Bronchial epithelial cell (primary cell): ENCODE results near the gene RBL2. TPM values are rescaled to one million over a fixed set of nuclear protein-coding genes. Genes with fewer than 3 reads are reported as not detected.
A peak's percentile ranks its signal among the peaks of the same experiment; 100 is the strongest.
"Not testable (repeated sequence)": the region's sequence is repeated elsewhere in the genome, so short reads cannot be mapped to it uniquely, and the experiment has no call there.

ENCODE experiments used
- DNase-seq: peaks from one replicate; pipeline ENCODE4 v3.0.0-alpha.2; 2010; ENCODE audit warnings: low read depth
- FAIRE-seq: peaks from 2 replicates; lab custom pipeline; 2011; peaks lifted over from hg19 to GRCh38; lab: Jason Lieb, UNC
- H3K27me3 ChIP-seq: 2 replicates; pipeline ENCODE4 v1.5.1; 2011; ENCODE audit warnings: low read length; ENCODE audit not compliant: control insufficient read depth, insufficient read depth
- H3K36me3 ChIP-seq: 2 replicates; pipeline ENCODE4 v1.5.1; 2011; ENCODE audit warnings: low read length; ENCODE audit not compliant: control insufficient read depth, insufficient read depth
- H3K4me3 ChIP-seq: 2 replicates; pipeline ENCODE4 v1.5.1; 2011; ENCODE audit warnings: mild to moderate bottlenecking, low read depth, low read length, control low read depth
- total RNA-seq: library from RNA; depleted of rRNA; stranded (reverse); fragments of >200 nt; gene quantifications from 2 replicates; pipeline ENCODE4 v1.2.1, GENCODE V29; 2014
- TF ChIP-seq, protein P1 (sequence below): IDR thresholded peaks from 2 replicates; pipeline ENCODE4 v1.5.1; 2011; ENCODE audit warnings: mild to moderate bottlenecking, moderate library complexity, low read length, control low read depth, inconsistent platforms; ENCODE audit not compliant: insufficient read depth, severe bottlenecking

The RBL2 gene
- total RNA-seq, 1 donor from 2014 or later, result 23.7 TPM

DNA sequence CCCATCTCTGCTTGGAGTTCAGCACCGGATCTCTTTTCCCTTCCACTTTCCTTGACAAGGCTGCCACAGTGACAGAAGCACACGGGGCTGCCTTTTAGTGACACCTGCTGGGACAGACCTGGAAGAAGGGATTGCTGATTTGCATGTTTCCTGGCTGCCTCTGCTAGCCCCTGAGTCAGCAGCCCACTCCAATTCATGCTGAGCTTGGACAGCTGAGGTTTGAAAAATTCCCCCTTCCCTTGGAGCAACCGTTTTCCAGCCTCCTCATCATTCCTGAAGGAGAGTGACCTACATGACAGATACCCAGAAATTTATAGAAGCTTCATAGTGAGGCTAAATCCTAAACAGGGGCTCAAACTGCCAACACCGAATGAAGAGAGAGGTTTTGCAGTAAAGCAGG, 18.8 kb upstream of the RBL2 start:
- FAIRE-seq, result no peak
- peak; percentile 21 for DNase-seq
- no peaks in the 10 kb centered on the region for H3K27me3 ChIP-seq
- H3K4me3 ChIP-seq, result no peak overlapping the region
- no peaks in the 10 kb centered on the region for H3K36me3 ChIP-seq
- TF ChIP-seq, protein P1, sequence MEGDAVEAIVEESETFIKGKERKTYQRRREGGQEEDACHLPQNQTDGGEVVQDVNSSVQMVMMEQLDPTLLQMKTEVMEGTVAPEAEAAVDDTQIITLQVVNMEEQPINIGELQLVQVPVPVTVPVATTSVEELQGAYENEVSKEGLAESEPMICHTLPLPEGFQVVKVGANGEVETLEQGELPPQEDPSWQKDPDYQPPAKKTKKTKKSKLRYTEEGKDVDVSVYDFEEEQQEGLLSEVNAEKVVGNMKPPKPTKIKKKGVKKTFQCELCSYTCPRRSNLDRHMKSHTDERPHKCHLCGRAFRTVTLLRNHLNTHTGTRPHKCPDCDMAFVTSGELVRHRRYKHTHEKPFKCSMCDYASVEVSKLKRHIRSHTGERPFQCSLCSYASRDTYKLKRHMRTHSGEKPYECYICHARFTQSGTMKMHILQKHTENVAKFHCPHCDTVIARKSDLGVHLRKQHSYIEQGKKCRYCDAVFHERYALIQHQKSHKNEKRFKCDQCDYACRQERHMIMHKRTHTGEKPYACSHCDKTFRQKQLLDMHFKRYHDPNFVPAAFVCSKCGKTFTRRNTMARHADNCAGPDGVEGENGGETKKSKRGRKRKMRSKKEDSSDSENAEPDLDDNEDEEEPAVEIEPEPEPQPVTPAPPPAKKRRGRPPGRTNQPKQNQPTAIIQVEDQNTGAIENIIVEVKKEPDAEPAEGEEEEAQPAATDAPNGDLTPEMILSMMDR, result peak; percentile 19

DNA sequence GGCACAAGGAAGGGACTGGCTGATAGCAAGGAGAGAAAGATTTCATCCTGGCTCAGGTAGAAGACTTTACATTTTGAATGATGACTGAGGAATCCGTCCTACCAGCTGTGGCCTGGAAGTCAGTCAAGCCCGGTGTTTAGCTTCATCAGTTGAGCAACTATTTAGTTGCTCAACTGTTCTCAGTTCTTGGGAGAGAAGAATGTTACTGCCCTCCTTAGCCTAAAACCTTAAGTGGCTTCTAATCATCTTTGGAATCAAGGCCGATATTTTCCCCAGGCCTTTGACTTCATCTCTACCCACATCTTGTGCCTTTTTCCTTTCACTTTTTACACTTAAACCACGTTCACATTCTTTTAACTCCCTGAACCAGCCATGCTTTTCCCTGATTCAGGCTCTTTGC, 17.3 kb upstream of the RBL2 start:
- Histone ChIP-seq H3K36me3 (no peaks in the 10 kb centered on the region), H3K4me3 (no peak overlapping the region), H3K27me3 (no peaks in the 10 kb centered on the region)
- TF ChIP-seq, protein P1, result no peak
- DNase-seq (peak; percentile 11), FAIRE-seq (no peak)

DNA sequence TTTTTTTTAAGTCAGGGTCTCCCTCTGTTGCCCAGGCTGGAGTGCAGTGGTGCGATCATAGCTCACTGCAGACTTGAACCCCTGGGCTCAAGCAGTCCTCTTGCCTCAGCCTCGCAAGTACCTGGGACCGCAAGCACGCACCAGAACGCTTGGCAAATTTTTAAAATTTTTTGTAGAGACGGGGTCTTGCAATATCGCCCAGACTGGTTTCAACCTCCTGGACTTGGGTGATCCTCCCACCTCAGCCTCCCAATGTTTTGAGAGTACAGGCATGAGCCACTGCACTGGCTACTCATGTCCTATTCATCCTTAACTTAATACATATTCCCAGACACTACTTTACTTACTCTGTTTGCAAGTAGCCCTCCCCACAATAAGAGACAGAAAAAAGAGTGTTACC, 16.3 kb upstream of the RBL2 start:
- DNase-seq, result no peak
- no peaks in the 10 kb centered on the region for H3K27me3 ChIP-seq
- FAIRE-seq, result no peak
- H3K4me3 ChIP-seq, result no peak overlapping the region
- TF ChIP-seq, protein P1, result no peak
- no peaks in the 10 kb centered on the region for H3K36me3 ChIP-seq

DNA sequence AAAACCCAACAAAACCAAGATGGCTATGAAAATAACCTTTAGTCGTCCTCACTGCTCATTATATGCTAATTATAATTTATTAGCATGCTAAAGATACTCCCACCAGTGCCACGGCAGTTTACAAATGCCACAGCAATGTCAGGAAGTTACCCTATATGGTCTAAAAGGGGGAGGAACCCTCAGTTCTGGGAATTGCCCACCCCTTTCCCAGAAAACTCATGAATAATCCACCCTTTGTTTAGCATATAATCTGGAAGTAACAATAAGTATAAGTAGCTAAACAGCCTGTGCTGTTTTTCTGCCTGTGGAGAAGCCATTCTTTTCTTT, 14.9 kb upstream of the RBL2 start:
- H3K36me3 ChIP-seq, H3K27me3 ChIP-seq, DNase-seq, H3K4me3 ChIP-seq, FAIRE-seq: not testable (repeated sequence)

DNA sequence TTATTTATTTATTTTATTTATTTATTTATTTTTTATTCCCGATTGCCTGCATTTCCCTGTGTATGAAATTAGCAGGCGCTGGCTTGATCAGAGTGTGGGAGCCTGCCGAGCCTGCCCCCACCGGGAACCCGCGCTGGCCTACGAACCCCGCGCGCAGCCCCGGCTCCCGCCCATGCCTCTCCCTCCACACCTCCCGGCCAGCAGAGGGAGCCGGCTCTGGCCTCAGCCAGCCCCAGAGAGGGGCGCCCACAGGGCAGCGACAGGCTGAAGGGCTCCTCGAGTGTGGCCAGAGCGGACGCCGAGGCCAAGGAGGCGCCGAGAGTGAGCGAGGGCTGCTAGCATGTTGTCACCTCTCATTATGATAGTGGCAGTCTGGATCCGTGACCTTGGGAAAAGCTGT, 13.0 kb upstream of the RBL2 start:
- DNase-seq (no peak), FAIRE-seq (no peak)
- Histone ChIP-seq H3K4me3 (no peak overlapping the region), H3K36me3 (no peaks in the 10 kb centered on the region), H3K27me3 (no peaks in the 10 kb centered on the region)
- TF ChIP-seq, protein P1, result no peak

DNA sequence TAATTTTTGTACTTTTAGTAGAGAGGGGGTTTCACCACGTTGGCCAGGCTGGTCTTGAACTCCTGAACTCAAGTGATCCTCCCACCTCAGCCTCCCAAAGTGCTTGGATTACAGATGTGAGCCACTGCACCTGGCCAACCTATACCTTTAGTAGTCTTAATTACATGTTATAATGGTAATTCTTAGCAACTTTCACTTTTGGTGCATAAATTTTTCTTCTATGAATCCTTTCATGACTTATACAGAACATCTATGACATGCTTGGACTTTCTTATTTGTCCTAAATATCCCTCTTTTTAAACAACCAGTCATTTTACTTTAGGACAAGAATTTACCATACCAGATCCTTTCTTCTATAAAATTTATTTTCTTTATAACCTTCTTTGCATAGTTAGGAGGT, 10.3 kb upstream of the RBL2 start:
- not testable (repeated sequence) for DNase-seq, H3K27me3 ChIP-seq, H3K36me3 ChIP-seq, FAIRE-seq, H3K4me3 ChIP-seq

DNA sequence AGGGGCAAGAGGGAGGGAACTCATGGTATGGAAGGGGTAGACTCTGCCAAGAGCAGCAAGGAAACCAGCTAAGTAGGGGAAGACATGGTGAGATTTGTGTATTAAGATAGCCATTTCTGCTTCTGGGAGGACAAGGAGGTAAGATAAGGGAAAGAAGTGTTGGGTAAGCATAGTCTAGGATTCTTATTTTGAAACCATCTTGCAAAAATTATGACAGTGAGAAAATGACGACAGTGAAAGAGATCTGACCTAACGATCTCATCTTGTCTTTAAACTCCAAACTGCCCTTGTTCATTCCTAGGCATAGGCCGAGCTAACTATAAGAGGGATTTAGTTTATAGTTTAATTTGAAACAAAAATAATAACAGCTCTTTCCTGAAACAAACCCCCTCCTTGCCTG, 5.6 kb upstream of the RBL2 start:
- DNase-seq (no peak), FAIRE-seq (no peak)
- H3K4me3 ChIP-seq, result no peak overlapping the region
- no peaks in the 10 kb centered on the region for H3K36me3 ChIP-seq
- TF ChIP-seq, protein P1, result no peak
- no peaks in the 10 kb centered on the region for H3K27me3 ChIP-seq
